Measurements from ENCODE around the gene AGBL1. TPM values are rescaled to one million over a fixed set of nuclear protein-coding genes. Genes with fewer than 3 reads are reported as not detected.

The AGBL1 gene
- total RNA-seq, 2 donors from 2014 or later: not detected

DNA sequence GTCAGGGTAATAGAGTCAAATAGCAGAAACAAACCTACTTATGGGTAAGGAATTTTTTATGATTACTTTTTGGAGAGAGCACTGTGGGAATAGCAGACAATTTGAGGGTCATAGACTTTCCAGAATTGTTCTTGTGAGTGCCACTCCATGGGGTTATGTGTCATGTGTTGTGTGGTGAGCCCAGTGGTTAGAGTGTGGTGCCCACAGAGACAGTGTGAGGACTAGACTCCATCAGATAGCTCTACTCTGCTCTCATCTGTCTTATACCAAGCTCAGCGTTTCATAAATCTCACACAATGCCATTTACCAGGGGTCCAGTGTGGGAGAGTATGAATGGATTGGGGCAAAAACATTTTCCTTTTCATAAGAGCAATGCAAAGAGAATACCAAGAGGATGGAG, 188.9 kb downstream of the AGBL1 start:
- Histone ChIP-seq H3K27me3 (no peaks in the 10 kb centered on the region), H3K36me3 (no peaks in the 10 kb centered on the region), H3K4me3 (no peak overlapping the region), H3K9me3 (no peaks in the 10 kb centered on the region), H3K27ac (no peak overlapping the region), H3K4me1 (no peaks in the 10 kb centered on the region)
- no peak for TF ChIP-seq CTCF (IDR thresholded peaks at IDR 0.05)
- DNase-seq (ENCODE audit: low spot score): no peak

- no peak for TF ChIP-seq CTCF (IDR thresholded peaks at IDR 0.05)
- no peaks in the 10 kb centered on the region for H3K9me3 ChIP-seq
- no peak overlapping the region for H3K4me3 ChIP-seq
- H3K27ac ChIP-seq: no peak overlapping the region
- H3K27me3 ChIP-seq: no peaks in the 10 kb centered on the region
- H3K36me3 ChIP-seq: no peaks in the 10 kb centered on the region
- H3K4me1 ChIP-seq: no peaks in the 10 kb centered on the region
- no peak for DNase-seq (ENCODE audit: low spot score)
Measured at GRCh38 chr15:86273309-86273708, 193.6 kb downstream of the AGBL1 start.

DNA sequence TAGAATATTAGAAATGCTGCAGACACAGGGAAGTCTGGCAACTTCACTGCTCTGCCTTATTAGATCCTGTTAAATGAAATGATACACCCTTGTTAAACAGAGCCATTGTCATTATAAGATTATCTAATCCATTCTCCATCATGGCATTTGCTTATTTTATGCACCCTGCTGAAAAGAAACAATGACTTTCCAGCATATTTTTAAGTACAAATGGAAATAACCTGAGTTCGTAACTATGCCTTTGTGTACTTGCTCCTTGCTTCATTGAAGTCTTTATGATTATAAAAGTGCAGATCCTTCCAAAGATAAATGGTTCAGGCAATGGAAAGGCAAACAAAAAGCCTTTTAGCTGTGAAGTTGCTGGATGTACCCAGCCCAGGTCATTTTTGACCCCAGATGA, 195.7 kb downstream of the AGBL1 start:
- H3K27ac ChIP-seq: no peak overlapping the region
- H3K9me3 ChIP-seq: no peaks in the 10 kb centered on the region
- no peaks in the 10 kb centered on the region for H3K4me1 ChIP-seq
- no peak overlapping the region for H3K4me3 ChIP-seq
- TF ChIP-seq CTCF (IDR thresholded peaks at IDR 0.05): no peak
- DNase-seq (ENCODE audit: low spot score): no peak
- no peaks in the 10 kb centered on the region for H3K27me3 ChIP-seq
- H3K36me3 ChIP-seq: no peaks in the 10 kb centered on the region

DNA sequence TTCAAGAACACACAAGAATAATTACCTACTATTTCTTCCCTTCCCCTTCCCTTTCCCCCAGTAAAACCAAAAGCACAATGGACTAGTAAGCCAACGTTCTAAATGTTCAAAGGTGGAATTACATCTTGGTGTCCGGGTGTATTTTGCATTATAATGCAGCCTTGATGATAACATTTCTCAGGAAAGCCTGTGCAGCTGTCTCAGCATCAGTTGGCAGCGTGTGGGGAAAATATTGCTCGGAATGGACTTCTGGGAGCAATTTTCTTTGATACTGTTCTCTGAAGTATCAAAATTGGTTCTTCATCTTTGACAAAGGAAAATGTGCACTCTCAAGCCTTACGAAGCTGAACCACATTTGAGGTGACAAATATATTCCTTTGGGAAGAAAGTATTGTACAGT, 198.9 kb downstream of the AGBL1 start:
- TF ChIP-seq CTCF (IDR thresholded peaks at IDR 0.05): no peak
- DNase-seq (ENCODE audit: low spot score): no peak
- Histone ChIP-seq H3K27me3 (no peaks in the 10 kb centered on the region), H3K4me3 (no peak overlapping the region), H3K27ac (no peak overlapping the region), H3K36me3 (no peaks in the 10 kb centered on the region), H3K4me1 (no peaks in the 10 kb centered on the region), H3K9me3 (no peaks in the 10 kb centered on the region)

DNA sequence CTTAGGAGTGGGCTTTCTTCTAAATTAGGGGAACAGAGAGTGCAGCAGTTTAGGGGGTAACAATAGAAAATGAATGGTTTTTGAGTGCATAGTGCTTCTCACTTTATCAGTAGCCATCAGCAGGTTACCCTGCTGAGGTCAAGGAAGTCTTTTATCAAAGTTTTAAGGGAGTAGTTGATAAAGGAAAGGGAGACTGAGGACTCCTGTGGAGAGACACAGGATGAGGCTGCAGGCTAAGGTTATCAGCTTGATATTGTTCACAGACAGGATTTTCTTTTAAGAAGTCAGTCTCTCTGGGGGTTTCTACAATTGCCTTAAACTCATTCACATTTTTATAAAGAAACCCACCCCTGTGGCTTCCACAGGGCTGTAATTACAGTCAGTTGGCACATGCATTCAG, 205.0 kb downstream of the AGBL1 start:
- no peak for TF ChIP-seq CTCF (IDR thresholded peaks at IDR 0.05)

GRCh38 chr15:86295511-86295910, 215.8 kb downstream of the AGBL1 start:
- Histone ChIP-seq H3K27ac (no peak overlapping the region), H3K4me1 (no peaks in the 10 kb centered on the region), H3K27me3 (no peaks in the 10 kb centered on the region), H3K9me3 (no peaks in the 10 kb centered on the region), H3K4me3 (no peak overlapping the region), H3K36me3 (no peaks in the 10 kb centered on the region)
- no peak for TF ChIP-seq CTCF (IDR thresholded peaks at IDR 0.05)
- no peak for DNase-seq (ENCODE audit: low spot score)

More for the DNA sequence above, 205.0 kb downstream of the AGBL1 start:
- Histone ChIP-seq H3K27me3 (no peaks in the 10 kb centered on the region), H3K27ac (no peak overlapping the region), H3K4me1 (no peaks in the 10 kb centered on the region), H3K4me3 (no peak overlapping the region), H3K36me3 (no peaks in the 10 kb centered on the region), H3K9me3 (no peaks in the 10 kb centered on the region)
- DNase-seq (ENCODE audit: low spot score): no peak

Measured in right atrium auricular region (tissue), 2 donors.